Transverse colon (tissue), 3 donors: ENCODE results near the gene CCDC112.

ENCODE experiments used
- EP300 ChIP-seq: sonication (generic); formaldehyde crosslinking; IDR thresholded peaks from one replicate; pipeline ENCODE4 v1.6.1; 2017; ENCODE audit warnings: antibody characterized with exemption, low read depth
- TF ChIP-seq, protein P1 (sequence below), 5 experiments: fragments of 200-600 bp in 3 of 5; fragments of 450-650 bp in 2 of 5; sonication (generic) in 3 of 5; IDR thresholded peaks; 1 replicate in 2 of 5; 2 replicates in 3 of 5; pipeline ENCODE4 v1.5.1; 2016 to 2017; ENCODE audit warnings: antibody characterized with exemption in 5 of 5, inconsistent platforms in 3 of 5, mild to moderate bottlenecking in 2 of 5, moderate library complexity in 1 of 5

GRCh38 chr5:115298811-115299210, 2.4 kb upstream of the CCDC112 start:
- TF ChIP-seq, protein P1, sequence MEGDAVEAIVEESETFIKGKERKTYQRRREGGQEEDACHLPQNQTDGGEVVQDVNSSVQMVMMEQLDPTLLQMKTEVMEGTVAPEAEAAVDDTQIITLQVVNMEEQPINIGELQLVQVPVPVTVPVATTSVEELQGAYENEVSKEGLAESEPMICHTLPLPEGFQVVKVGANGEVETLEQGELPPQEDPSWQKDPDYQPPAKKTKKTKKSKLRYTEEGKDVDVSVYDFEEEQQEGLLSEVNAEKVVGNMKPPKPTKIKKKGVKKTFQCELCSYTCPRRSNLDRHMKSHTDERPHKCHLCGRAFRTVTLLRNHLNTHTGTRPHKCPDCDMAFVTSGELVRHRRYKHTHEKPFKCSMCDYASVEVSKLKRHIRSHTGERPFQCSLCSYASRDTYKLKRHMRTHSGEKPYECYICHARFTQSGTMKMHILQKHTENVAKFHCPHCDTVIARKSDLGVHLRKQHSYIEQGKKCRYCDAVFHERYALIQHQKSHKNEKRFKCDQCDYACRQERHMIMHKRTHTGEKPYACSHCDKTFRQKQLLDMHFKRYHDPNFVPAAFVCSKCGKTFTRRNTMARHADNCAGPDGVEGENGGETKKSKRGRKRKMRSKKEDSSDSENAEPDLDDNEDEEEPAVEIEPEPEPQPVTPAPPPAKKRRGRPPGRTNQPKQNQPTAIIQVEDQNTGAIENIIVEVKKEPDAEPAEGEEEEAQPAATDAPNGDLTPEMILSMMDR (IDR thresholded peaks at IDR 0.05) = no peak
- TF ChIP-seq EP300 = no peak
